ENCODE results near the gene KCNH3. TPM values are rescaled to one million over a fixed set of nuclear protein-coding genes. Genes with fewer than 3 reads are reported as not detected.

KCNH3 gene
- total RNA-seq, 1 experiment from 2014 or later, result 0.26 TPM

DNA sequence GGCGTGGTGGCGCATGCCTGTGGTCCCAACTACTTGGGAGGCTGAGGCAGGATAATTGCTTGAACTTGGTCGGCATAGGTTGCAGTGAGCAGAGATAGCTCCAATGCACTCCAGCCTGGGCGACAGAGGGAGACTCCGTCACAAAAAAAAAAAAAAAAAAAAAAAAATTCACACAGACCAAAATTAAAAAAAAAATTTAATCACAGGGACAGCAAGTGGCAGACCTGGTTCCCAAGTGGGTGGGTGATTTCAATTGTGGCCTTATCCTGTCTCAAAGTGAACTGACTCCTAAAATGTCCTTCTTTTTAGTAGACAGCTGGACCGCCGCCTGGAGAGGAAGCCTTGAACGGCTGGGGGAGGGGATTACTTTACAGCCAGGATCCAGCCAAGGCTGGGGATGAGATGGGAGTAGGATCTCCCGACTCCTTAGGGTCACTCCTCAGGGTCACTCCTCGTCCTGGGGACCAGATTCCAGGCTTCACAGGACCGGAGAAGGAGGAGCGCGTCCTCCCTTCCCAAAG is 1.5 kb upstream of the KCNH3 start:
- DNase-seq, result peak; percentile 33
- Histone ChIP-seq H3K4me1 (ENCODE audit: insufficient read depth, low read length) (no peaks in the 10 kb centered on the region; the same call in 1 of the 2 replicates), H4K8ac (replicated peaks; ENCODE audit: insufficient read length, low read depth, low read length) (no peak overlapping the region), H3K4ac (ENCODE audit: low read depth, low read length) (no peak overlapping the region), H2BK12ac (ENCODE audit: insufficient read length, low read depth, low read length) (no peak overlapping the region), H3K4me2 (ENCODE audit: insufficient read depth, insufficient read length, low read length) (peak overlapping the region; percentile 49), H4K5ac (ENCODE audit: insufficient read length, low read depth, low read length) (no peak overlapping the region), H3K23me2 (ENCODE audit: insufficient read length, low read depth, low read length, poor library complexity, severe bottlenecking) (peaks cover 10% of the 10 kb centered on the region), H2AK5ac (ENCODE audit: insufficient read length, low read length) (no peak overlapping the region), H3K9ac (ENCODE audit: extremely low read depth, insufficient read length, low read length) (no peak overlapping the region), H3K9me3 (ENCODE audit: control insufficient read depth, low read depth, low read length) (no peaks in the 10 kb centered on the region), H2BK5ac (ENCODE audit: insufficient read length, low read length) (no peak overlapping the region), H2AFZ (ENCODE audit: low read length) (no peak overlapping the region), H2BK15ac (ENCODE audit: low read depth, low read length) (no peak overlapping the region), H3K18ac (ENCODE audit: insufficient read length, low read depth, low read length) (no peak overlapping the region), H3T11ph (ENCODE audit: low read length) (no peak overlapping the region), H3K56ac (ENCODE audit: insufficient read length, low read depth, low read length) (no peak overlapping the region), H4K91ac (ENCODE audit: insufficient read length, low read depth, low read length) (no peak overlapping the region), H3K27me3 (ENCODE audit: insufficient read depth, low read length) (peaks cover 48% of the 10 kb centered on the region), H2BK20ac (ENCODE audit: low read depth, low read length, poor library complexity, severe bottlenecking) (no peak overlapping the region), H3K23ac (ENCODE audit: insufficient read length, low read depth, low read length) (no peak overlapping the region), H4K20me1 (ENCODE audit: control insufficient read depth, insufficient read depth, insufficient read length) (no peaks in the 10 kb centered on the region), H3K79me2 (ENCODE audit: insufficient read depth, low read length) (no peaks in the 10 kb centered on the region), H3K14ac (ENCODE audit: insufficient read depth, low read length) (no peak overlapping the region), H3K79me1 (ENCODE audit: insufficient read depth, low read depth, low read length, poor library complexity, severe bottlenecking) (no peaks in the 10 kb centered on the region), H3K27ac (ENCODE audit: insufficient read length, low read depth, low read length) (no peak overlapping the region), H2BK120ac (ENCODE audit: low read depth, low read length, poor library complexity, severe bottlenecking) (no peak overlapping the region)
- no peaks in the 10 kb centered on the region; a peak in 1 of 5 replicates for H3K9me3 Mint-ChIP-seq
- H3K36me3 Mint-ChIP-seq (ENCODE audit: insufficient read depth in 1 of 3, low read depth in 3 of 3), result no peaks in the 10 kb centered on the region
- H3K27me3 Mint-ChIP-seq (ENCODE audit: low read depth), result peaks cover 84% of the 10 kb centered on the region
- no CpG with 5 or more reads among the region's 13 CpGs for WGBS (ENCODE audit: extremely low coverage, insufficient read length, low lambda C conversion rate)
- TF ChIP-seq CTCF (conservative IDR thresholded peaks at IDR 0.05), result no peak
- H3K4me3 Mint-ChIP-seq, result peak overlapping the region; percentile 59 to 81
- no peak overlapping the region for H3K27ac Mint-ChIP-seq
- H3K4me1 Mint-ChIP-seq, result peaks cover 9 to 27% of the 10 kb centered on the region in 2 experiments

Measured in H9 (cell line).